HepG2 (cell line): ENCODE data around the gene KSR1. TPM values are rescaled to one million over a fixed set of nuclear protein-coding genes. Genes with fewer than 3 reads are reported as not detected.

Experiments used
- ATAC-seq: fragments of 200-7000 bp; cut with Tn5 transposase; 3 replicates; pipeline ENCODE4 v1.9.1; 2020; ENCODE audit warnings: mild to moderate bottlenecking, moderate library complexity
- BruUV-seq: library from RNA; stranded (reverse); fragments of 400-500 nt; replicated peaks from 2 replicates; lab custom pipeline; 2021; lab: Mats Ljungman, UMichigan
- CTCF ChIA-PET: fragments of 300-600 bp; formaldehyde crosslinking; extraction: SDS; loops from one replicate; lab custom pipeline; 2021; ENCODE audit warnings: low total read pairs, inconsistent platforms, low intra/inter-chr PET ratio; lab: Yijun Ruan, JAX
- POLR2A ChIA-PET: fragments of 350-600 bp; sonication (Branson Sonifier 250); formaldehyde crosslinking; loops from one replicate; lab custom pipeline; 2020; ENCODE audit warnings: antibody characterized with exemption, inconsistent platforms; lab: Yijun Ruan, JAX
- DNase-seq: peaks from one replicate; pipeline ENCODE4 v3.0.0-alpha.2; 2015; ENCODE audit warnings: low spot score
- FAIRE-seq: peaks from 3 replicates; lab custom pipeline; 2011; peaks lifted over from hg19 to GRCh38; lab: Jason Lieb, UNC
- H2AFZ ChIP-seq: one replicate; pipeline ENCODE4 v1.6.1; 2011; ENCODE audit warnings: low read length, inconsistent platforms
- H3K27ac ChIP-seq: fragments of 300-600 bp; 3 replicates; pipeline ENCODE4 v1.8.0; 2011; ENCODE audit warnings: mixed run types, mild to moderate bottlenecking, mixed read lengths, low read length, inconsistent platforms; ENCODE audit not compliant: insufficient read depth; ENCODE audit errors: extremely low read length
- H3K27me3 ChIP-seq, 2 experiments: fragments of 200-600 bp in 1 of 2; 2 replicates in 1 of 2; 3 replicates in 1 of 2; pipeline versions ENCODE4 v1.6.0 to v1.8.0; 2011; ENCODE audit warnings: low read length in 2 of 2, mild to moderate bottlenecking in 2 of 2, moderate library complexity in 2 of 2, inconsistent platforms in 1 of 2; ENCODE audit not compliant: insufficient read depth in 2 of 2, control insufficient read depth in 1 of 2
- H3K36me3 ChIP-seq, 2 experiments: fragments of 200-600 bp in 1 of 2; replicated peaks in 1 of 2; 2 replicates in 1 of 2; 3 replicates in 1 of 2; pipeline versions ENCODE4 v1.5.1 to v1.8.0; 2011; ENCODE audit warnings: low read length in 2 of 2, inconsistent platforms in 1 of 2; ENCODE audit not compliant: insufficient read depth in 2 of 2, control insufficient read depth in 1 of 2
- H3K4me1 ChIP-seq: 2 replicates; pipeline ENCODE4 v1.5.1; 2012; ENCODE audit warnings: low read length, inconsistent platforms; ENCODE audit not compliant: insufficient read depth
- H3K4me2 ChIP-seq: 2 replicates; pipeline ENCODE4 v1.6.0; 2011; ENCODE audit warnings: low read depth, low read length, inconsistent platforms
- H3K4me3 ChIP-seq, 3 experiments: fragments of 200-600 bp in 1 of 3; sonication (generic), shearing (Covaris generic) in 1 of 3; replicated peaks in 1 of 3; 2 replicates each; pipeline ENCODE4 v1.5.1; 2011 to 2016; ENCODE audit warnings: low read length in 3 of 3, inconsistent platforms in 2 of 3, low read depth in 2 of 3, mild to moderate bottlenecking in 2 of 3, control low read depth in 1 of 3, mixed read lengths in 1 of 3; ENCODE audit not compliant: insufficient read depth in 1 of 3
- H3K79me2 ChIP-seq: one replicate; pipeline ENCODE4 v1.6.1; 2011; ENCODE audit warnings: low read length, inconsistent platforms; ENCODE audit not compliant: insufficient read depth
- H3K9ac ChIP-seq: 2 replicates; pipeline ENCODE4 v1.6.0; 2011; ENCODE audit warnings: mild to moderate bottlenecking, low read depth, low read length, inconsistent platforms; ENCODE audit not compliant: insufficient read depth
- H3K9me3 ChIP-seq: 2 replicates; pipeline ENCODE4 v1.5.1; 2012; ENCODE audit warnings: mild to moderate bottlenecking, low read length
- H4K20me1 ChIP-seq: 2 replicates; pipeline ENCODE4 v1.6.0; 2011; ENCODE audit warnings: inconsistent platforms, mild to moderate bottlenecking, low read length, moderate library complexity; ENCODE audit not compliant: insufficient read depth
- ATRX ChIP-seq: sonication (generic); formaldehyde crosslinking; IDR thresholded peaks from 2 replicates; pipeline ENCODE4 v1.4.0; 2020; ENCODE audit warnings: missing genetic modification reagents, borderline replicate concordance
- FOSL1 ChIP-seq: sonication (generic); formaldehyde crosslinking; IDR thresholded peaks from 2 replicates; pipeline ENCODE4 v1.9.0; 2021; ENCODE audit warnings: missing genetic modification reagents, borderline replicate concordance
- NFE2L2 ChIP-seq: fragments of 150-350 bp; IDR thresholded peaks from 2 replicates; pipeline ENCODE4 v1.6.1; 2014; ENCODE audit warnings: low read length
- NR2C2 ChIP-seq: sonication (generic); formaldehyde crosslinking; IDR thresholded peaks from 2 replicates; pipeline ENCODE4 v1.4.0; 2020; ENCODE audit warnings: missing genetic modification reagents, mild to moderate bottlenecking, moderate library complexity, borderline replicate concordance
- PHF20 ChIP-seq: sonication (generic); formaldehyde crosslinking; IDR thresholded peaks from 2 replicates; pipeline ENCODE4 v1.5.0; 2020; ENCODE audit warnings: mild to moderate bottlenecking, missing genetic modification reagents
- POLR2G ChIP-seq: fragments of 200-400 bp; formaldehyde crosslinking; IDR thresholded peaks from 2 replicates; pipeline ENCODE4 v1.6.1; 2018; ENCODE audit warnings: mild to moderate bottlenecking, low read depth, low read length, moderate library complexity
- ZEB1 ChIP-seq: IDR thresholded peaks from 2 replicates; pipeline ENCODE4 v1.6.1; 2012; ENCODE audit warnings: mild to moderate bottlenecking, low read depth, inconsistent platforms; ENCODE audit not compliant: insufficient replicate concordance
- ZNF136 ChIP-seq: sonication (generic); formaldehyde crosslinking; IDR thresholded peaks from 2 replicates; pipeline ENCODE4 v1.8.1; 2022; ENCODE audit warnings: low read depth, mild to moderate bottlenecking, moderate library complexity, missing genetic modification reagents
- ZNF816 ChIP-seq: sonication (generic); formaldehyde crosslinking; IDR thresholded peaks from 2 replicates; pipeline ENCODE4 v1.8.0; 2022; ENCODE audit warnings: missing genetic modification reagents, mild to moderate bottlenecking, borderline replicate concordance
- WGBS: methylation state at CpG from one replicate; pipeline ENCODE4 v1.1.6; 2017; ENCODE audit warnings: low lambda C conversion rate; 5-methylcytosine and 5-hydroxymethylcytosine counted together
- in situ Hi-C: cut with HindIII; loops from 2 replicates; pipeline ENCODE4 v1.10.0; 2017; ENCODE audit warnings: low pct_unique_long_range_greater_than_20kb; ENCODE audit not compliant: extremely low pct_ligation_motif_present
- intact Hi-C: fragments of 100-400 bp; cut with micrococcal nuclease; formaldehyde crosslinking; loops from one replicate; pipeline ENCODE4 v1.10.0; 2022; ENCODE audit not compliant: unreplicated experiment
- polyA plus RNA-seq, 8 experiments: library from polyadenylated mRNA; depleted of rRNA in 3 of 8; stranded (reverse) in 7 of 8; unstranded in 1 of 8; fragments of >200 nt; fragmentation: Illumina TruSeq in 4 of 8; extraction: Trizol in 4 of 8; gene quantifications; 2 replicates each; pipeline versions ENCODE4 v1.2.1 to v1.2.3, GENCODE V29; 2011 to 2016; ENCODE audit warnings: low read depth in 4 of 8, missing spikeins in 1 of 8, mixed read lengths in 1 of 8; ENCODE audit not compliant: insufficient read depth in 1 of 8
- total RNA-seq, 5 experiments: library from RNA; depleted of rRNA; stranded (reverse); fragments of >200 nt; fragmentation: Illumina TruSeq; extraction: Trizol; gene quantifications; 2 replicates each; pipeline ENCODE4 v1.2.3, GENCODE V29; 2016; ENCODE audit warnings: low read depth in 1 of 5
- TF ChIP-seq, protein P1 (sequence below): sonication (generic); formaldehyde crosslinking; IDR thresholded peaks from 2 replicates; pipeline ENCODE4 v1.8.0; 2022; ENCODE audit warnings: mild to moderate bottlenecking, missing genetic modification reagents, borderline replicate concordance
- TF ChIP-seq, protein P2 (sequence below): sonication (generic); formaldehyde crosslinking; conservative IDR thresholded peaks from 2 replicates; pipeline ENCODE4 v1.4.0; 2020; ENCODE audit warnings: missing genetic modification reagents

The KSR1 gene
- total and polyA plus RNA-seq, 2 of the 13 experiments (the other 11 are each of a cell fraction or from before 2014, with no cell fraction given), result 10.1 to 16.6 TPM

DNA sequence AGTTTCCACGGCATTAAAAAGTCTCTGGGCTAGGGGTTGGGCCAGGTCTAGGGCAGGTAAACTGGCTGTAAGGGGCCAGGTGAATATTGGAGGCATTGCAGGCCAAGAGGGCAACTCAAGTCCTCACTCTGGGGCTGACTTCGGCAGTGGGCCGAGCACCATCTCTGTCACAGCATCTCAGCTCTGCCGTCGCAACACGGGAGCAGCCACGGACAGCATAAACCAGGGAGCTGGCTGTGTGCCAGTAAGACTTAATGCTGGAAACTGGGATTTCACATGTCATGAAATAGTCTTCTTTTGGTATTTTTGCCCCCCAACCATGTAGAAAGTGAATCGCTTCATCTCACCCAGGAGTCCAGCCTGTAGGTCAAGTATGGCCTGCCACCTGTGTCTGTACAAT is 162.2 kb downstream of the KSR1 start (continued):
- TF ChIP-seq PHF20 (CRISPR knock-in tag), result no peak
- TF ChIP-seq, protein P1, sequence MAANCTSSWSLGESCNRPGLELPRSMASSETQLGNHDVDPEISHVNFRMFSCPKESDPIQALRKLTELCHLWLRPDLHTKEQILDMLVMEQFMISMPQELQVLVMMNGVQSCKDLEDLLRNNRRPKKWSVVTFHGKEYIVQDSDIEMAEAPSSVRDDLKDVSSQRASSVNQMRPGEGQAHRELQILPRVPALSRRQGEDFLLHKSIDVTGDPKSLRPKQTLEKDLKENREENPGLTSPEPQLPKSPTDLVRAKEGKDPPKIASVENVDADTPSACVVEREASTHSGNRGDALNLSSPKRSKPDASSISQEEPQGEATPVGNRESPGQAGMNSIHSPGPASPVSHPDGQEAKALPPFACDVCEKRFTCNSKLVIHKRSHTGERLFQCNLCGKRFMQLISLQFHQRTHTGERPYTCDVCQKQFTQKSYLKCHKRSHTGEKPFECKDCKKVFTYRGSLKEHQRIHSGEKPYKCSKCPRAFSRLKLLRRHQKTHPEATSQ (CRISPR knock-in tag), result no peak
- no peak for TF ChIP-seq FOSL1
- TF ChIP-seq ZEB1, result no peak
- TF ChIP-seq NR2C2 (CRISPR knock-in tag), result no peak
- no peak for TF ChIP-seq POLR2G
- TF ChIP-seq, protein P2, sequence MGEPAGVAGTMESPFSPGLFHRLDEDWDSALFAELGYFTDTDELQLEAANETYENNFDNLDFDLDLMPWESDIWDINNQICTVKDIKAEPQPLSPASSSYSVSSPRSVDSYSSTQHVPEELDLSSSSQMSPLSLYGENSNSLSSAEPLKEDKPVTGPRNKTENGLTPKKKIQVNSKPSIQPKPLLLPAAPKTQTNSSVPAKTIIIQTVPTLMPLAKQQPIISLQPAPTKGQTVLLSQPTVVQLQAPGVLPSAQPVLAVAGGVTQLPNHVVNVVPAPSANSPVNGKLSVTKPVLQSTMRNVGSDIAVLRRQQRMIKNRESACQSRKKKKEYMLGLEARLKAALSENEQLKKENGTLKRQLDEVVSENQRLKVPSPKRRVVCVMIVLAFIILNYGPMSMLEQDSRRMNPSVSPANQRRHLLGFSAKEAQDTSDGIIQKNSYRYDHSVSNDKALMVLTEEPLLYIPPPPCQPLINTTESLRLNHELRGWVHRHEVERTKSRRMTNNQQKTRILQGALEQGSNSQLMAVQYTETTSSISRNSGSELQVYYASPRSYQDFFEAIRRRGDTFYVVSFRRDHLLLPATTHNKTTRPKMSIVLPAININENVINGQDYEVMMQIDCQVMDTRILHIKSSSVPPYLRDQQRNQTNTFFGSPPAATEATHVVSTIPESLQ (CRISPR knock-in tag), result no peak
- TF ChIP-seq, all 625 proteins: peak for 0

DNA sequence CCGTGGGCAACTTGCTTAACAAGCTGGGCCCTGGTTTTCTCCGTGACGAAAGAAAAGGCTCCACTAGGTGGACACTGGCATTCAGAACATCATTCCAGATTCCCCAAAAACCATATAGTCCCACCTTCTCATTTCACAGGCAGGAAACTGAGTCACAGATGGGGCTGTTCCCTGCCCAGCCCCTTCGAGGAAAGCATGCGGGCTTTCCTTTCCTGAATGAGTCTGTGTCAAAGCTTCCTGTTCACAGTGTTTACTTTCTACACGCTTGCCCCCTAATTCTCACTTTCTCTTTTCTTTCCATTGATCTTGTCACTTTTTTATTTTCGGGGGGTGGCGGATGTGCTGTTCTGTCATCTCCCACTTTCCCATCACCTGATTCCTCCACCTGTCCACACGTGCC is 164.5 kb downstream of the KSR1 start:
- H2AFZ ChIP-seq, result no peak overlapping the region
- H4K20me1 ChIP-seq, result no peaks in the 10 kb centered on the region
- H3K27ac ChIP-seq, result no peak overlapping the region
- in situ Hi-C loops (no loop called here), intact Hi-C loops (no loop called here)
- H3K79me2 ChIP-seq, result no peaks in the 10 kb centered on the region
- CTCF ChIA-PET, result no interaction called here
- BruUV-seq, result no TSS peak
- ATAC-seq (no peak), FAIRE-seq (no peak), DNase-seq (no peak)
- peaks cover 30 to 72% of the 10 kb centered on the region in 2 experiments; a peak in 4 of 5 replicates for H3K36me3 ChIP-seq
- no peak overlapping the region for H3K9ac ChIP-seq
- POLR2A ChIA-PET, result no interaction called here
- no peaks in the 10 kb centered on the region for H3K4me1 ChIP-seq
- no peak overlapping the region for H3K4me2 ChIP-seq
- H3K27me3 ChIP-seq, result no peaks in the 10 kb centered on the region
- H3K9me3 ChIP-seq, result no peaks in the 10 kb centered on the region
- TF ChIP-seq ZNF136 (CRISPR knock-in tag), result no peak
- TF ChIP-seq ATRX (CRISPR knock-in tag), result no peak
- TF ChIP-seq NFE2L2, result no peak
- no peak for TF ChIP-seq ZNF816
- WGBS, result 98% methylated on average over 9 of the region's 9 CpGs
- H3K4me3 ChIP-seq, result no peak overlapping the region
